CD4-positive, alpha-beta T cell (primary cell): ENCODE data around the gene GFRA3. TPM values are rescaled to one million over a fixed set of nuclear protein-coding genes. Genes with fewer than 3 reads are reported as not detected.

Source experiments
- ATAC-seq: fragments of 200-7000 bp; cut with Tn5 transposase; one replicate; pipeline ENCODE4 v1.10.0; 2022; ENCODE audit warnings: mild to moderate bottlenecking; ENCODE audit not compliant: poor library complexity
- CTCF ChIA-PET: fragments of 350-600 bp; sonication (Branson Sonifier 250); formaldehyde crosslinking; loops from one replicate; lab custom pipeline; 2021; ENCODE audit warnings: antibody characterized with exemption, inconsistent platforms; lab: Charles Lee
- POLR2A ChIA-PET: fragments of 350-600 bp; sonication (Branson Sonifier 250); formaldehyde crosslinking; loops from one replicate; lab custom pipeline; 2021; ENCODE audit warnings: antibody characterized with exemption, inconsistent platforms; lab: Charles Lee
- DNase-seq, 14 experiments: peaks; one replicate each; pipeline ENCODE4 v3.0.0-alpha.2; 2013 to 2020; ENCODE audit warnings: mixed read lengths in 2 of 14
- H3K27ac ChIP-seq, 2 donors: one replicate each; pipeline versions ENCODE4 v1.5.1 to v1.7.0; 2013; ENCODE audit warnings: low read length in 2 of 2, low read depth in 1 of 2, mild to moderate bottlenecking in 1 of 2
- H3K27me3 ChIP-seq, 2 experiments: 1 replicate in 1 of 2; 2 replicates in 1 of 2; pipeline versions ENCODE4 v1.6.1 to v1.7.0; 2013; ENCODE audit warnings: low read length in 2 of 2, control low read depth in 1 of 2, mild to moderate bottlenecking in 1 of 2, moderate library complexity in 1 of 2; ENCODE audit not compliant: insufficient read depth in 2 of 2, control insufficient read depth in 1 of 2
- H3K36me3 ChIP-seq: one replicate; pipeline ENCODE4 v1.6.1; 2013; ENCODE audit warnings: low read length, control low read depth; ENCODE audit not compliant: insufficient read depth
- H3K4me1 ChIP-seq: one replicate; pipeline ENCODE4 v1.6.1; 2013; ENCODE audit warnings: low read length, control low read depth; ENCODE audit not compliant: insufficient read depth
- H3K4me3 ChIP-seq: one replicate; pipeline ENCODE4 v1.5.1; 2013; ENCODE audit warnings: mild to moderate bottlenecking, low read length, moderate library complexity
- H3K9me3 ChIP-seq, 2 experiments: 1 replicate in 1 of 2; 2 replicates in 1 of 2; pipeline versions ENCODE4 v1.6.1 to v1.7.0; 2013; ENCODE audit warnings: low read length in 2 of 2, mild to moderate bottlenecking in 2 of 2, control low read depth in 1 of 2, moderate library complexity in 1 of 2; ENCODE audit not compliant: control insufficient read depth in 1 of 2, insufficient read depth in 1 of 2
- H3K27ac Mint-ChIP-seq: one replicate; pipeline ENCODE4 v1.8.0; 2020; ENCODE audit warnings: mixed read lengths
- H3K27me3 Mint-ChIP-seq: one replicate; pipeline ENCODE4 v1.8.0; 2021; ENCODE audit warnings: mixed read lengths
- H3K36me3 Mint-ChIP-seq: one replicate; pipeline ENCODE4 v1.8.0; 2021; ENCODE audit warnings: low read depth, mixed read lengths
- H3K4me1 Mint-ChIP-seq: one replicate; pipeline ENCODE4 v1.8.0; 2021; ENCODE audit warnings: low read depth, mixed read lengths
- H3K4me3 Mint-ChIP-seq: one replicate; pipeline ENCODE4 v1.8.0; 2020; ENCODE audit warnings: mild to moderate bottlenecking, mixed read lengths
- H3K9me3 Mint-ChIP-seq: one replicate; pipeline ENCODE4 v1.8.0; 2020; ENCODE audit warnings: mixed read lengths
- intact Hi-C, 2 experiments: fragments of 100-400 bp; cut with DNase I in 1 of 2; cut with micrococcal nuclease in 1 of 2; formaldehyde crosslinking; loops; one replicate each; pipeline versions ENCODE4 v1.15.1 to v1.9.0; 2023 to 2025; cut with DNase I, micrococcal nuclease
- total RNA-seq, 174 experiments: library from RNA in 2 of 174; stranded (reverse) in 2 of 174; gene quantifications; one replicate each; pipeline ENCODE4 v1.2.3 and lab custom pipeline; 2021 to 2026
- TF ChIP-seq, protein P1 (sequence below): fragments of 200-600 bp; IDR thresholded peaks from one replicate; pipeline ENCODE4 v1.8.0; 2022; ENCODE audit warnings: antibody characterized with exemption, mild to moderate bottlenecking

GFRA3 gene
- total RNA-seq, 2 experiments from 2014 or later, result not detected

DNA sequence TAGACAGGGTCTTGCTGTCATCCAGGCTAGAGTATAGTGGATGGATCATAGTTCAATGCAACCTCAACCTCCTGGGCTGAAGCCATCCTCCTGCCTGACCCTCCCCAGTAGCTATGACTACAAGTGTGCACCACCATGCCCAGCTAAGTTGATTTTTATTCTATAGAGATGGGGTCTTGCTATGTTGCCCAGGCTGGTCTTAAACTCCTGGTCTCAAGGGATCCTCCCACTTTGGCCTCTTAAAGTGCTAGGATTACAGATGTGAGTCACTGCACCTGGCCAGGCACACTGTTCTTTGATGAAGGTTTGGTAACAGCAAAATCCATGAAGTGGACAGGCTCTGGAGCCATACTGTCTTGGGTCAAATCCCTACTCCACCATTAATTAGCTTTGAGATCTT is 6.5 kb upstream of the GFRA3 start:
- peaks cover 6% of the 10 kb centered on the region for H3K27me3 Mint-ChIP-seq
- no peaks in the 10 kb centered on the region for H3K9me3 Mint-ChIP-seq
- intact Hi-C loops, result no loop called here
- Histone ChIP-seq H3K27me3 (peaks cover 0 to under 1% of the 10 kb centered on the region in 2 experiments), H3K27ac (no peak overlapping the region), H3K4me1 (no peaks in the 10 kb centered on the region), H3K36me3 (no peaks in the 10 kb centered on the region), H3K9me3 (no peaks in the 10 kb centered on the region), H3K4me3 (no peak overlapping the region)
- no peaks in the 10 kb centered on the region for H3K36me3 Mint-ChIP-seq
- DNase-seq (no peak), ATAC-seq (no peak)
- POLR2A ChIA-PET, result no interaction called here
- TF ChIP-seq, protein P1, sequence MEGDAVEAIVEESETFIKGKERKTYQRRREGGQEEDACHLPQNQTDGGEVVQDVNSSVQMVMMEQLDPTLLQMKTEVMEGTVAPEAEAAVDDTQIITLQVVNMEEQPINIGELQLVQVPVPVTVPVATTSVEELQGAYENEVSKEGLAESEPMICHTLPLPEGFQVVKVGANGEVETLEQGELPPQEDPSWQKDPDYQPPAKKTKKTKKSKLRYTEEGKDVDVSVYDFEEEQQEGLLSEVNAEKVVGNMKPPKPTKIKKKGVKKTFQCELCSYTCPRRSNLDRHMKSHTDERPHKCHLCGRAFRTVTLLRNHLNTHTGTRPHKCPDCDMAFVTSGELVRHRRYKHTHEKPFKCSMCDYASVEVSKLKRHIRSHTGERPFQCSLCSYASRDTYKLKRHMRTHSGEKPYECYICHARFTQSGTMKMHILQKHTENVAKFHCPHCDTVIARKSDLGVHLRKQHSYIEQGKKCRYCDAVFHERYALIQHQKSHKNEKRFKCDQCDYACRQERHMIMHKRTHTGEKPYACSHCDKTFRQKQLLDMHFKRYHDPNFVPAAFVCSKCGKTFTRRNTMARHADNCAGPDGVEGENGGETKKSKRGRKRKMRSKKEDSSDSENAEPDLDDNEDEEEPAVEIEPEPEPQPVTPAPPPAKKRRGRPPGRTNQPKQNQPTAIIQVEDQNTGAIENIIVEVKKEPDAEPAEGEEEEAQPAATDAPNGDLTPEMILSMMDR, result no peak
- CTCF ChIA-PET, result no interaction called here
- no peaks in the 10 kb centered on the region for H3K4me1 Mint-ChIP-seq
- H3K4me3 Mint-ChIP-seq, result no peak overlapping the region
- no peak overlapping the region for H3K27ac Mint-ChIP-seq

DNA sequence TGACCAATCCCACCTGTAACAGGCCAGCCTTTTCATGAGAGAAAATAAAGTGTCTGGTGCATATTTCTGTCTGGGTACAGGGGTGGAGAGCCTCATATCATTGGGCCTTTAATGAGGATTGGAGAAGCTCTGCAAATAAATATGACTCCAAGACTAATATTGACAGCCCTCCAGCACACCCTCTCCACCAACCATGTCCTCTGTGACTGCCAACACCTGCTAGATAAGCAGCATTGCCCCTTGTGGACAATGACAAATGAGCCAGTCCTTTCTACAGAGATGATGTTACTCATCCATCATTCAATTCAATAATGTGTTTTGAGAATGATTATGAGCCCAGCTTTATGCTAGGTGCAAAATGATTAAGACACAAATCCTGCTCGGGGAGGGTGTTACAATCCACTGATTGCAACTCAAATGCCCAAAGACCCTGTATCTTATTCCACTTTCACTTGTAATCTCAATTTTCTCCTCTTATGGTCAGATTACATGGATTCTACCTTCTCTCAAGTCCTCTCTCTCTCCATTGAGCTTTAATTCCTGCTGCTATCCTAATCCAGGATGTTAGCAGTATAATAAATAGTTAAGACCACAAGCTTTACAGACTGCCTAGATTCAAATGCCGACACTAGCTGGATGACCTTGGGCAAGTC is 2.1 kb upstream of the GFRA3 start:
- ATAC-seq (no peak), DNase-seq (no peak)
- no peaks in the 10 kb centered on the region for H3K36me3 ChIP-seq
- intact Hi-C loops, result no loop called here
- ChIA-PET CTCF (no interaction called here), POLR2A (no interaction called here)
- no peaks in the 10 kb centered on the region for H3K9me3 ChIP-seq
- TF ChIP-seq, protein P1, result no peak
- Mint-ChIP-seq H3K27me3 (peaks cover 37% of the 10 kb centered on the region), H3K9me3 (no peaks in the 10 kb centered on the region), H3K4me1 (peaks cover 5% of the 10 kb centered on the region), H3K27ac (no peak overlapping the region), H3K36me3 (no peaks in the 10 kb centered on the region), H3K4me3 (no peak overlapping the region)
- H3K4me1 ChIP-seq, result peaks cover 7% of the 10 kb centered on the region
- peaks cover 17% of the 10 kb centered on the region in 2 experiments for H3K27me3 ChIP-seq
- H3K4me3 ChIP-seq, result no peak overlapping the region
- no peak overlapping the region for H3K27ac ChIP-seq

DNA sequence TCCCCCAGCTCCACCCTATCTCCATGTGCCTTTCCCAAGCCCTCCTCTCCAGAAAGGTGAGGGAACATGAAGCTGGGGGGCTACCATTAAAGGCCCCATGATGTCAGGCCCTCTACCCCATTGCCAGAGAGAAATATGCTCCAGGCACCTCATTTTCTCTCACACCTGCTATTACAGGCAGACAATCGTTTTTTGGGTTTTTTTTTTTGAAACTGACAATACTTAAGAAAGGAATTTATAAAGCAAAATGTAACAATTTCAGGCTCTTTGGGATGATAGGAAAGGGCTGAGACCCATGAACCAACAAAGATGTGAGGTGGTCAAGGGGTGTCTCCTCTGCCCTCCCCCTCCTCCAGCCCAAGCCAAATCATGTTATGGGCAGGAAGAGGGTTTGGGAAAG is 1.5 kb upstream of the GFRA3 start:
- H3K4me1 Mint-ChIP-seq, result peaks cover 5% of the 10 kb centered on the region
- no peaks in the 10 kb centered on the region for H3K9me3 Mint-ChIP-seq
- H3K4me3 Mint-ChIP-seq, result no peak overlapping the region
- DNase-seq (no peak), ATAC-seq (no peak)
- TF ChIP-seq, protein P1, result no peak
- no peaks in the 10 kb centered on the region for H3K9me3 ChIP-seq
- ChIA-PET POLR2A (no interaction called here), CTCF (no interaction called here)
- no peak overlapping the region for H3K4me3 ChIP-seq
- H3K27me3 ChIP-seq, result peaks cover 17% of the 10 kb centered on the region in 2 experiments
- no peaks in the 10 kb centered on the region for H3K36me3 Mint-ChIP-seq
- H3K36me3 ChIP-seq, result no peaks in the 10 kb centered on the region
- no peak overlapping the region for H3K27ac Mint-ChIP-seq
- H3K27ac ChIP-seq, result no peak overlapping the region
- H3K4me1 ChIP-seq, result peaks cover 7% of the 10 kb centered on the region
- intact Hi-C loops, result no loop called here
- H3K27me3 Mint-ChIP-seq, result peaks cover 37% of the 10 kb centered on the region
